ENCODE measurements around the gene IPO4. TPM values are rescaled to one million over a fixed set of nuclear protein-coding genes. Genes with fewer than 3 reads are reported as not detected.

IPO4 gene
- total and polyA plus RNA-seq, 10 of the 15 experiments (the other 5 are each of a cell fraction or from before 2014, with no cell fraction given), result 7.8 to 139 (median 37.6) TPM

- no peak for TF ChIP-seq USF1 (IDR thresholded peaks at IDR 0.05; ENCODE audit: borderline replicate concordance, extremely low read length, insufficient read depth, low read depth, low read length)
- no peak for TF ChIP-seq CUX1 (IDR thresholded peaks at IDR 0.05; ENCODE audit: insufficient replicate concordance, low read depth, low read length)
- no peak for TF ChIP-seq CHD4 (IDR thresholded peaks at IDR 0.05)
- no peak; the same call in none of the 2 replicates for TF ChIP-seq IRF4 (IDR thresholded peaks at IDR 0.05; ENCODE audit: low read depth, low read length)
- no peak for TF ChIP-seq MYC (IDR thresholded peaks at IDR 0.05; ENCODE audit: insufficient read depth, insufficient read length, insufficient replicate concordance, low read length, severe bottlenecking)
- no peak for TF ChIP-seq ZSCAN29 (IDR thresholded peaks at IDR 0.05)
- TF ChIP-seq RAD51 (IDR thresholded peaks at IDR 0.05), result no peak
- no peak for TF ChIP-seq CBFB (IDR thresholded peaks at IDR 0.05; ENCODE audit: low read depth)
- TF ChIP-seq EED (IDR thresholded peaks at IDR 0.05; ENCODE audit: low read depth), result no peak
- TF ChIP-seq ZBTB40 (IDR thresholded peaks at IDR 0.05; ENCODE audit: borderline replicate concordance), result peak; percentile 91
- 0 out of 2 replicates have a peak, but pooled peaks have one; percentile 4 for TF ChIP-seq MYB (IDR thresholded peaks at IDR 0.05; ENCODE audit: borderline replicate concordance, low read depth, low read length)
- no peak for TF ChIP-seq PRDM15 (CRISPR knock-in tag; IDR thresholded peaks at IDR 0.05)
- 0 out of 2 replicates have a peak, but pooled peaks have one; percentile 18 for TF ChIP-seq DPF2 (IDR thresholded peaks at IDR 0.05)
- TF ChIP-seq CBX5 (IDR thresholded peaks at IDR 0.05; ENCODE audit: low read depth), result no peak
Measured at GRCh38 chr14:24232645-24233537, 44.3 kb upstream of the IPO4 start, which contains the start of gene GMPR2 (continued).

All from GM12878 (cell line).